Tibial nerve (tissue), 4 donors: ENCODE results near the gene ISM1.

Experiments
- EP300 ChIP-seq, 2 donors: sonication (generic); formaldehyde crosslinking; IDR thresholded peaks; one replicate each; pipeline ENCODE4 v1.6.1; 2017; ENCODE audit warnings: antibody characterized with exemption in 2 of 2, mild to moderate bottlenecking in 1 of 2
- TF ChIP-seq, protein P1 (sequence below), 5 experiments: fragments of 200-600 bp in 3 of 5; fragments of 450-650 bp in 2 of 5; sonication (generic) in 3 of 5; IDR thresholded peaks; one replicate each; pipeline ENCODE4 v1.5.1; 2016 to 2019; ENCODE audit warnings: antibody characterized with exemption in 5 of 5, mild to moderate bottlenecking in 3 of 5, moderate library complexity in 2 of 5

- TF ChIP-seq, protein P1, sequence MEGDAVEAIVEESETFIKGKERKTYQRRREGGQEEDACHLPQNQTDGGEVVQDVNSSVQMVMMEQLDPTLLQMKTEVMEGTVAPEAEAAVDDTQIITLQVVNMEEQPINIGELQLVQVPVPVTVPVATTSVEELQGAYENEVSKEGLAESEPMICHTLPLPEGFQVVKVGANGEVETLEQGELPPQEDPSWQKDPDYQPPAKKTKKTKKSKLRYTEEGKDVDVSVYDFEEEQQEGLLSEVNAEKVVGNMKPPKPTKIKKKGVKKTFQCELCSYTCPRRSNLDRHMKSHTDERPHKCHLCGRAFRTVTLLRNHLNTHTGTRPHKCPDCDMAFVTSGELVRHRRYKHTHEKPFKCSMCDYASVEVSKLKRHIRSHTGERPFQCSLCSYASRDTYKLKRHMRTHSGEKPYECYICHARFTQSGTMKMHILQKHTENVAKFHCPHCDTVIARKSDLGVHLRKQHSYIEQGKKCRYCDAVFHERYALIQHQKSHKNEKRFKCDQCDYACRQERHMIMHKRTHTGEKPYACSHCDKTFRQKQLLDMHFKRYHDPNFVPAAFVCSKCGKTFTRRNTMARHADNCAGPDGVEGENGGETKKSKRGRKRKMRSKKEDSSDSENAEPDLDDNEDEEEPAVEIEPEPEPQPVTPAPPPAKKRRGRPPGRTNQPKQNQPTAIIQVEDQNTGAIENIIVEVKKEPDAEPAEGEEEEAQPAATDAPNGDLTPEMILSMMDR (IDR thresholded peaks at IDR 0.05) = no peak
- no peak for TF ChIP-seq EP300 (IDR thresholded peaks at IDR 0.05)
Observed at GRCh38 chr20:13291157-13291556, 70.1 kb downstream of the ISM1 start.
